ENCODE data around the gene GMPS. TPM values are rescaled to one million over a fixed set of nuclear protein-coding genes. Genes with fewer than 3 reads are reported as not detected.

The GMPS gene
- total and polyA plus RNA-seq, 9 of the 15 experiments (the other 6 are each of a cell fraction or from before 2014, with no cell fraction given), result 73.7 to 282 (median 156) TPM

- TF ChIP-seq RBM15 (IDR thresholded peaks at IDR 0.05; ENCODE audit: insufficient read depth, low read length) (no peak), ZNF395 (CRISPR knock-in tag; IDR thresholded peaks at IDR 0.05) (0 out of 2 replicates have a peak, but pooled peaks have one; percentile 60), ZNF584 (CRISPR knock-in tag; IDR thresholded peaks at IDR 0.05; ENCODE audit: low read depth) (no peak), NFE2 (IDR thresholded peaks at IDR 0.05; ENCODE audit: low read depth) (0 out of 2 replicates have a peak, but pooled peaks have one; percentile 18), ZNF407 (IDR thresholded peaks at IDR 0.05; ENCODE audit: low read depth) (no peak), ZNF780A (CRISPR knock-in tag; IDR thresholded peaks at IDR 0.05) (no peak), ASH1L (IDR thresholded peaks at IDR 0.05; ENCODE audit: borderline replicate concordance, low read depth, partially characterized antibody) (no peak), ZNF311 (CRISPR knock-in tag; IDR thresholded peaks at IDR 0.05) (no peak), ELK3 (CRISPR knock-in tag; IDR thresholded peaks at IDR 0.05) (no peak), HEY1 (CRISPR knock-in tag; IDR thresholded peaks at IDR 0.05; ENCODE audit: borderline replicate concordance) (no peak), BMI1 (IDR thresholded peaks at IDR 0.05; ENCODE audit: low read length) (no peak), USF2 (CRISPR knock-in tag; IDR thresholded peaks at IDR 0.05) (no peak), ATF6 (CRISPR knock-in tag; IDR thresholded peaks at IDR 0.05) (no peak)
Observed at GRCh38 chr3:155870133-155870944, at the start of gene GMPS (continued).

All from K562 (cell line).